Erythroblast (primary cell): Measurements from ENCODE around the gene SOAT1.

Experiments used
- GATA1 ChIP-seq: IDR thresholded peaks from 2 replicates; pipeline ENCODE4 v1.6.1; 2011; ENCODE audit warnings: low read depth, mild to moderate bottlenecking, control low read depth, low read length, moderate library complexity
- POLR2A ChIP-seq: IDR thresholded peaks from 2 replicates; pipeline ENCODE4 v1.6.1; 2011; ENCODE audit warnings: mild to moderate bottlenecking, low read length

DNA sequence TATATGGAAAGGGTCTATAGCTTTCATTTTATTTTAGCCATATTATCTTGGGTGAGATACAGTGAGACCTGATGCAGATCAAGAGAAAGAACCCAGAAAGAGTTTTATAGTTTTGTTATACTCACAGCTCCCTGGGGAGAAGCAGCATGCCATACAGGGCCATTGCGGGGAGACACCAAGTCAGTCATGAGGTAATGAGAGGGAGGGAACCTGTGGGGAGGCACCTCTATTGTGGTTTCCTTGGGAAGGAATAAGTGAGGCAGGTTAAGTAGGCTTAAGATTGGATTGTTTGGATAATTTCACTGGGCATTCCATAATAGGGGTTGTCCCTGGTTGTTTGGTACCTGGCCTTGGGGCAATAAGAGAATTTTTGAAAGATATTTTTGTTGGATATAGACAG is 91.9 kb downstream of the SOAT1 start:
- TF ChIP-seq POLR2A (no peak), GATA1 (no peak)
